Upper lobe of left lung (tissue), 6 donors: ENCODE data around the gene DHODH. TPM values are rescaled to one million over a fixed set of nuclear protein-coding genes. Genes with fewer than 3 reads are reported as not detected.

ENCODE experiments used
- ATAC-seq, 2 donors: fragments of 200-7000 bp; cut with Tn5 transposase; one replicate each; pipeline ENCODE4 v1.9.1; 2022; ENCODE audit warnings: mild to moderate bottlenecking in 2 of 2, moderate library complexity in 2 of 2; ENCODE audit not compliant: low FRiP score in 2 of 2
- DNase-seq, 2 donors: peaks; one replicate each; pipeline ENCODE4 v3.0.0-alpha.2; 2019 to 2020
- H3K27ac ChIP-seq, 4 donors: fragments of 200-600 bp; sonication (generic); one replicate each; pipeline ENCODE4 v1.5.1; 2016 to 2019
- H3K27me3 ChIP-seq, 4 donors: fragments of 200-600 bp; sonication (generic); one replicate each; pipeline ENCODE4 v1.5.1; 2017 to 2019
- H3K36me3 ChIP-seq, 4 donors: fragments of 200-600 bp; sonication (generic); one replicate each; pipeline ENCODE4 v1.5.1; 2016 to 2019
- H3K4me1 ChIP-seq, 4 donors: fragments of 200-600 bp; sonication (generic); one replicate each; pipeline ENCODE4 v1.5.1; 2018 to 2019
- H3K4me3 ChIP-seq, 4 donors: fragments of 200-600 bp; sonication (generic); one replicate each; pipeline ENCODE4 v1.5.1; 2017 to 2019; ENCODE audit warnings: mild to moderate bottlenecking in 2 of 4, moderate library complexity in 1 of 4
- H3K9me3 ChIP-seq, 4 donors: fragments of 200-600 bp; sonication (generic); one replicate each; pipeline ENCODE4 v1.5.1; 2018 to 2019
- CTCF ChIP-seq, 6 experiments: fragments of 450-650 bp in 4 of 6; fragments of 200-600 bp in 2 of 6; sonication (generic) in 2 of 6; IDR thresholded peaks; one replicate each; pipeline ENCODE4 v1.5.1; 2016 to 2019; ENCODE audit warnings: antibody characterized with exemption in 6 of 6
- EP300 ChIP-seq, 4 donors: sonication (generic); formaldehyde crosslinking; IDR thresholded peaks; one replicate each; pipeline ENCODE4 v1.5.1; 2017; ENCODE audit warnings: antibody characterized with exemption in 4 of 4, control low read depth in 2 of 4
- POLR2A ChIP-seq, 4 donors: fragments of 450-650 bp; IDR thresholded peaks; one replicate each; pipeline ENCODE4 v1.5.1; 2016 to 2017; ENCODE audit warnings: antibody characterized with exemption in 4 of 4, mild to moderate bottlenecking in 2 of 4
- POLR2AphosphoS5 ChIP-seq, 2 donors: sonication (generic); formaldehyde crosslinking; IDR thresholded peaks; one replicate each; pipeline ENCODE4 v1.5.1; 2017; ENCODE audit warnings: antibody characterized with exemption in 2 of 2
- WGBS, 2 donors: methylation state at CpG; one replicate each; pipeline ENCODE4 v1.1.5; 2017 to 2018; 5-methylcytosine and 5-hydroxymethylcytosine counted together
- total RNA-seq, 6 donors: library from RNA; depleted of rRNA in 4 of 6; stranded (reverse); fragments of >200 nt in 4 of 6; gene quantifications; one replicate each; pipeline versions ENCODE4 v1.1.0 to v1.2.1, GENCODE V29; 2016 to 2021
- donor health status: DM: no; HTN: no; CAD: no; lungs with moderate emphysema.
- donor health status: DM: no; HTN: yes; CAD: no; lungs with severe emphysema.

DHODH gene
- total RNA-seq, 6 donors from 2014 or later, result 5.8 to 13.2 (median 7.8) TPM

GRCh38 chr16:72013389-72013788 is 4.8 kb downstream of the DHODH start:
- no peak for ATAC-seq
- WGBS, 2 donors, result 16 to 40% methylated on average over 5 of the region's 5 CpGs

GRCh38 chr16:72013888-72014581 is 5.5 kb downstream of the DHODH start:
- 53 to 56% methylated on average over 14 to 15 of the region's 15 CpGs for WGBS, 2 donors
- Histone ChIP-seq H3K27me3 (no peaks in the 10 kb centered on the region), H3K4me3 (no peak overlapping the region), H3K9me3 (no peaks in the 10 kb centered on the region), H3K27ac (peak overlapping the region; percentile 12 to 79 (median 56)), H3K36me3 (peaks cover 0 to 24% (median 3%) of the 10 kb centered on the region in 4 donors), H3K4me1 (peaks cover 15 to 51% (median 32%) of the 10 kb centered on the region in 4 donors)
- DNase-seq (no peak), ATAC-seq (no peak)
- TF ChIP-seq EP300 (IDR thresholded peaks at IDR 0.05) (no peak), POLR2A (IDR thresholded peaks at IDR 0.05) (no peak), POLR2AphosphoS5 (IDR thresholded peaks at IDR 0.05) (no peak), CTCF (IDR thresholded peaks at IDR 0.05) (no peak)

More at GRCh38 chr16:72013389-72013788, 4.8 kb downstream of the DHODH start:
- Histone ChIP-seq H3K9me3 (no peaks in the 10 kb centered on the region), H3K27ac (peak overlapping the region; percentile 12 to 79 (median 56)), H3K4me1 (peaks cover 15 to 52% (median 34%) of the 10 kb centered on the region in 4 donors), H3K36me3 (peaks cover 0 to 18% (median under 1%) of the 10 kb centered on the region in 4 donors), H3K4me3 (no peak overlapping the region), H3K27me3 (no peaks in the 10 kb centered on the region)
- no peak for TF ChIP-seq EP300 (IDR thresholded peaks at IDR 0.05)
- peak in 1 of 2 donors; percentile 10 for TF ChIP-seq POLR2AphosphoS5 (IDR thresholded peaks at IDR 0.05)
- TF ChIP-seq CTCF (IDR thresholded peaks at IDR 0.05), result no peak
- DNase-seq, result peak in 1 of 2 donors; percentile 60

GRCh38 chr16:72014675-72015074 is 6.1 kb downstream of the DHODH start:
- no peak overlapping the region for H3K4me3 ChIP-seq
- no peaks in the 10 kb centered on the region for H3K27me3 ChIP-seq
- H3K36me3 ChIP-seq, result peaks cover 0 to 27% (median 3%) of the 10 kb centered on the region in 4 donors
- 85 to 93% methylated on average over 8 of the region's 8 CpGs for WGBS, 2 donors
- H3K27ac ChIP-seq, result peak overlapping the region; percentile 12 to 79 (median 56)
- no peak for ATAC-seq
- TF ChIP-seq POLR2AphosphoS5 (IDR thresholded peaks at IDR 0.05), result no peak
- no peak for TF ChIP-seq EP300 (IDR thresholded peaks at IDR 0.05)
- no peak for TF ChIP-seq POLR2A (IDR thresholded peaks at IDR 0.05)
- no peak for TF ChIP-seq CTCF (IDR thresholded peaks at IDR 0.05)
- peaks cover 15 to 51% (median 32%) of the 10 kb centered on the region in 4 donors for H3K4me1 ChIP-seq
- no peak for DNase-seq
- H3K9me3 ChIP-seq, result no peaks in the 10 kb centered on the region

GRCh38 chr16:72015124-72015523 is 6.6 kb downstream of the DHODH start:
- peak in 1 of 2 donors; percentile 71 for DNase-seq
- peak overlapping the region in 3 of 4 donors; percentile 2 to 79 (median 58) for H3K27ac ChIP-seq
- no peak overlapping the region for H3K4me3 ChIP-seq
- WGBS, 2 donors, result 51 to 88% methylated on average over 3 of the region's 3 CpGs
- H3K4me1 ChIP-seq, result peaks cover 15 to 51% (median 32%) of the 10 kb centered on the region in 4 donors
- H3K27me3 ChIP-seq, result no peaks in the 10 kb centered on the region
- no peak for TF ChIP-seq CTCF (IDR thresholded peaks at IDR 0.05)
- no peak for TF ChIP-seq POLR2A (IDR thresholded peaks at IDR 0.05)
- TF ChIP-seq EP300 (IDR thresholded peaks at IDR 0.05), result no peak
- no peak for TF ChIP-seq POLR2AphosphoS5 (IDR thresholded peaks at IDR 0.05)
- no peaks in the 10 kb centered on the region for H3K9me3 ChIP-seq
- ATAC-seq, result no peak
- H3K36me3 ChIP-seq, result peaks cover 0 to 27% (median 3%) of the 10 kb centered on the region in 4 donors
